ENCODE data around the gene DLGAP5.

DNA sequence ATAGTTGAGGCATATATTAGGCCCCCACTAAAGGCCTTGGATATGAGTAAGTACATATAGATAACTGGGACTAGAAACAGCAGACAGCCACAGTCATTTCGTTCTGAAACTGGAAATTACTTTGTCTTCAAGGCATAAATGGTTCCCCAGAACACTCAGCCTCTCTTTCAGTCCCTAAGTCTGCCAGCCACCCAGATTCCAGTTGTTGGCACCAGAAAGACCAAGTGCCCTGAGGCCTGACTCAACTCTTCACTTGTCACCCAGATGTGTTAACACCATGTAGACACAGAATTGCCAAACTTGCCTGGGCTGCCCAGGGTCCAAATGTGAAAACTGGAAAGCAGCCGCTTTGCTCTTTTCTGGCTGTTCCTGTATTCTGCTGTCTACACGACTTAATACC, 65.4 kb downstream of the DLGAP5 start:
- TF ChIP-seq, protein P1, sequence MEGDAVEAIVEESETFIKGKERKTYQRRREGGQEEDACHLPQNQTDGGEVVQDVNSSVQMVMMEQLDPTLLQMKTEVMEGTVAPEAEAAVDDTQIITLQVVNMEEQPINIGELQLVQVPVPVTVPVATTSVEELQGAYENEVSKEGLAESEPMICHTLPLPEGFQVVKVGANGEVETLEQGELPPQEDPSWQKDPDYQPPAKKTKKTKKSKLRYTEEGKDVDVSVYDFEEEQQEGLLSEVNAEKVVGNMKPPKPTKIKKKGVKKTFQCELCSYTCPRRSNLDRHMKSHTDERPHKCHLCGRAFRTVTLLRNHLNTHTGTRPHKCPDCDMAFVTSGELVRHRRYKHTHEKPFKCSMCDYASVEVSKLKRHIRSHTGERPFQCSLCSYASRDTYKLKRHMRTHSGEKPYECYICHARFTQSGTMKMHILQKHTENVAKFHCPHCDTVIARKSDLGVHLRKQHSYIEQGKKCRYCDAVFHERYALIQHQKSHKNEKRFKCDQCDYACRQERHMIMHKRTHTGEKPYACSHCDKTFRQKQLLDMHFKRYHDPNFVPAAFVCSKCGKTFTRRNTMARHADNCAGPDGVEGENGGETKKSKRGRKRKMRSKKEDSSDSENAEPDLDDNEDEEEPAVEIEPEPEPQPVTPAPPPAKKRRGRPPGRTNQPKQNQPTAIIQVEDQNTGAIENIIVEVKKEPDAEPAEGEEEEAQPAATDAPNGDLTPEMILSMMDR (conservative IDR thresholded peaks at IDR 0.05) = no peak
- TF ChIP-seq ZFX (IDR thresholded peaks at IDR 0.05) = no peak
